Activated CD8-positive, alpha-beta T cell treated with anti-CD3 and anti-CD28 coated beads for 36 hours (primary cell): ENCODE measurements around the gene GJD3. TPM values are rescaled to one million over a fixed set of nuclear protein-coding genes. Genes with fewer than 3 reads are reported as not detected.
A peak's percentile ranks its signal among the peaks of the same experiment; 100 is the strongest.
"Not testable (repeated sequence)": the region's sequence is repeated elsewhere in the genome, so short reads cannot be mapped to it uniquely, and the experiment has no call there.

Source experiments
- ATAC-seq: fragments of 200-7000 bp; cut with Tn5 transposase; one replicate; pipeline ENCODE4 v1.10.0; 2021; ENCODE audit warnings: mild to moderate bottlenecking, moderate library complexity
- CTCF ChIA-PET: fragments of 350-600 bp; sonication (Branson Sonifier 250); formaldehyde crosslinking; loops from one replicate; lab custom pipeline; 2021; ENCODE audit warnings: antibody characterized with exemption; lab: Charles Lee
- POLR2A ChIA-PET: fragments of 350-600 bp; sonication (Branson Sonifier 250); formaldehyde crosslinking; loops from one replicate; lab custom pipeline; 2021; ENCODE audit warnings: antibody characterized with exemption; lab: Charles Lee
- DNase-seq: peaks from one replicate; pipeline ENCODE4 v3.0.0-alpha.2; 2020
- H3K27ac Mint-ChIP-seq: one replicate; pipeline ENCODE4 v1.8.0; 2021; ENCODE audit warnings: mild to moderate bottlenecking, mixed read lengths
- H3K27me3 Mint-ChIP-seq: one replicate; pipeline ENCODE4 v1.8.0; 2021; ENCODE audit warnings: mixed read lengths
- H3K36me3 Mint-ChIP-seq: one replicate; pipeline ENCODE4 v1.8.0; 2021; ENCODE audit warnings: low read depth, mixed read lengths
- H3K4me1 Mint-ChIP-seq: one replicate; pipeline ENCODE4 v1.8.0; 2021; ENCODE audit warnings: low read depth, mixed read lengths
- H3K4me3 Mint-ChIP-seq: one replicate; pipeline ENCODE4 v1.8.0; 2021; ENCODE audit warnings: mild to moderate bottlenecking, moderate library complexity, mixed read lengths
- H3K9me3 Mint-ChIP-seq: one replicate; pipeline ENCODE4 v1.8.0; 2021; ENCODE audit warnings: mixed read lengths
- intact Hi-C: fragments of 100-400 bp; cut with micrococcal nuclease; formaldehyde crosslinking; loops from one replicate; pipeline ENCODE4 v1.10.0; 2022
- total RNA-seq, 2 experiments: library from RNA; stranded (reverse); gene quantifications; one replicate each; pipeline ENCODE4 v1.2.3, GENCODE V29; 2021
- TF ChIP-seq, protein P1 (sequence below): fragments of 200-600 bp; IDR thresholded peaks from one replicate; pipeline ENCODE4 v1.8.0; 2022; ENCODE audit warnings: antibody characterized with exemption, mild to moderate bottlenecking

The GJD3 gene
- total RNA-seq, 2 experiments from 2014 or later: not detected

DNA sequence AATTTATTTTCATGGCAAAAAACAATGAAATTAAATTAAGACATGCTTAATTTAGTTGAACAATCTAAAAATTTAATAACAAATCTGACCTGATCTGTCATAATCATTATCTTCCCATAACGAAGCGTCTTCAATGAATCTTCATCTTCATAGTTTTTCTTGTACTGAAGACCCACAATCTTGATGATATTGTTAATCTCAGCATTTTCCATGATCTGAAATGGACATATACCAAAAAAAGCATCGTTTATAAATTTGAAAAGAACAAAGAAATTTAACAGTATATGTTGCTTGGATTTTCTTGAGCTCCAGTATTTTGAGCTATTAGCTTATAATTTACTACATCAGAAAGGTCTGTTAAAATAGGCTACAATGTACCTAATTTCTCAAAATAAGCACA is 42.9 kb upstream of the GJD3 start:
- no peaks in the 10 kb centered on the region for H3K9me3 Mint-ChIP-seq
- POLR2A ChIA-PET: interaction anchor here (0.7 to 1.9 kb wide), 5 partner anchors 10 to 126 kb away, joined by 3 to 5 read pairs (median 3); no protein-coding TSS in a partner anchor
- peaks cover 66% of the 10 kb centered on the region for H3K36me3 Mint-ChIP-seq
- ATAC-seq: no peak
- no peak overlapping the region for H3K4me3 Mint-ChIP-seq
- TF ChIP-seq, protein P1, sequence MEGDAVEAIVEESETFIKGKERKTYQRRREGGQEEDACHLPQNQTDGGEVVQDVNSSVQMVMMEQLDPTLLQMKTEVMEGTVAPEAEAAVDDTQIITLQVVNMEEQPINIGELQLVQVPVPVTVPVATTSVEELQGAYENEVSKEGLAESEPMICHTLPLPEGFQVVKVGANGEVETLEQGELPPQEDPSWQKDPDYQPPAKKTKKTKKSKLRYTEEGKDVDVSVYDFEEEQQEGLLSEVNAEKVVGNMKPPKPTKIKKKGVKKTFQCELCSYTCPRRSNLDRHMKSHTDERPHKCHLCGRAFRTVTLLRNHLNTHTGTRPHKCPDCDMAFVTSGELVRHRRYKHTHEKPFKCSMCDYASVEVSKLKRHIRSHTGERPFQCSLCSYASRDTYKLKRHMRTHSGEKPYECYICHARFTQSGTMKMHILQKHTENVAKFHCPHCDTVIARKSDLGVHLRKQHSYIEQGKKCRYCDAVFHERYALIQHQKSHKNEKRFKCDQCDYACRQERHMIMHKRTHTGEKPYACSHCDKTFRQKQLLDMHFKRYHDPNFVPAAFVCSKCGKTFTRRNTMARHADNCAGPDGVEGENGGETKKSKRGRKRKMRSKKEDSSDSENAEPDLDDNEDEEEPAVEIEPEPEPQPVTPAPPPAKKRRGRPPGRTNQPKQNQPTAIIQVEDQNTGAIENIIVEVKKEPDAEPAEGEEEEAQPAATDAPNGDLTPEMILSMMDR: no peak
- H3K4me1 Mint-ChIP-seq: peaks cover 8% of the 10 kb centered on the region
- H3K27ac Mint-ChIP-seq: no peak overlapping the region
- intact Hi-C loops: no loop called here
- no peaks in the 10 kb centered on the region for H3K27me3 Mint-ChIP-seq
- CTCF ChIA-PET: interaction anchor here (0.9 to 2.1 kb wide), 7 partner anchors 9 to 105 kb away, joined by 3 to 8 read pairs (median 3); partner anchors contain the start of gene TOP2A
- DNase-seq: no peak

DNA sequence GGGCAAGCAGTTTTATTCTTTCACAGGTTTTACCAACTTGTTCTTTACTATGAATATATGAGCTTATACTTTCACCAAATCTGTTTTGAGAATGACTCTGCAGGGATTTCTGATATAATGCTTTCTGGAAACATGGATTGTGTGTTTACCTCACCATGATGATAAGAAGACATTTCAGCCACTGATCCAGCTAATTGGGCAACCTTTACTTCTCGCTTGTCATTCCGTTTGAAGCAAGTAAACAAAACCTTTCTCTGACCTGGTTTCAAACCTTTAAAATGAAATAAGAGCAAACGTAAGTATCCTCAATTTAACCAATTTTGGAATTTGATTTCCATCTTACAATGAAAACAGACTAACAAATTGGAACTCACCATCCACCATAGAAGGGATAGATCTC is 39.5 kb upstream of the GJD3 start:
- Mint-ChIP-seq H3K4me3 (no peak overlapping the region), H3K27me3 (no peaks in the 10 kb centered on the region), H3K9me3 (no peaks in the 10 kb centered on the region), H3K36me3 (peaks cover 69% of the 10 kb centered on the region), H3K27ac (no peak overlapping the region), H3K4me1 (peaks cover 8% of the 10 kb centered on the region)
- no peak for ATAC-seq
- TF ChIP-seq, protein P1: no peak
- intact Hi-C loops: no loop called here
- no peak for DNase-seq
- ChIA-PET POLR2A (no interaction called here), CTCF (interaction anchor here (1.7 to 1.8 kb wide), 2 partner anchors 46 to 130 kb away, joined by 6 to 11 read pairs; no protein-coding TSS in a partner anchor)

DNA sequence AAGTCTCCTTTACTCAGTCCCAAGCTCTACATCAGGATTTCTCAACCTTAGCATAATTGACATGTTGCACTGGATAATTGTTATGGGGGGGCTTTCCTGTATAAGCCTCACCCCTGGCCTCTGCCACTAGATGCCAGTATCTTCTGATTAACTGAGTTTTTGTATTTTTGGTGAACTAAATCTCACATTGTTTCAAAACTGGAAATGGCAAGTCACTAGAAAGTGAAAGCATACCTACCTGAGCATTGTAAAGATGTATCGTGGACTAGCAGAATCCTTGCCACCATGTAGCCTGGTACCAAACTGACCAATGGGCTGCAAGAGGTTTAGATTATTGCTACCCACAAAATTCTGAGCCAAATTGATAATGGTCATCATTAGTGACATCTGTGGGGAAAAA is 38.1 kb upstream of the GJD3 start:
- intact Hi-C loops: no loop called here
- Mint-ChIP-seq H3K9me3 (no peaks in the 10 kb centered on the region), H3K36me3 (peaks cover 78% of the 10 kb centered on the region), H3K4me3 (no peak overlapping the region), H3K4me1 (peaks cover 8% of the 10 kb centered on the region), H3K27me3 (no peaks in the 10 kb centered on the region), H3K27ac (no peak overlapping the region)
- CTCF ChIA-PET: interaction anchor here (0.9 to 7.2 kb wide), 5 partner anchors 10 to 131 kb away, joined by 3 to 72 read pairs (median 6); partner anchors contain the start of gene TOP2A
- ATAC-seq (peak; percentile 27), DNase-seq (no peak)
- POLR2A ChIA-PET: interaction anchor here (0.9 to 1.7 kb wide), 3 partner anchors 12 to 43 kb away, joined by 3 to 6 read pairs (median 3); partner anchors contain the start of gene TOP2A
- TF ChIP-seq, protein P1: no peak

DNA sequence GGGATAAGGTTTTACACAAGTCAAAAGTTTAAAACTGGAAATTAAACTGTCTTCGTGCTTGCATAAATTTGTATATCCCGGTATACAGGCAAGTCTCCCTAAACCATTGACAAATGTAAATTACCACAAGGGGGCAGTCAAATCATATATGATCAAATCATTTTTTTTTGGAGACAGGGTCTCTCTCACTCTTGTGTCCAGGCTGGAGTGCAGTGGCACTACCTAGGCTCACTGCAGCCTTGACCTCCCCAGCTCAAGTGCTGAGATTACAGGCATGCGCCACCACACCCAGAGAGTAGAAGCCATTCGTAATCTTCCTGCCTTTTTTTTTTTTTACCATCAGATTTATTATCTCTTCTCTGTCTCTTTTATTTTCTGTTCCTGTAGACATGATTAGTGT is 34.6 kb upstream of the GJD3 start:
- ATAC-seq: peak; percentile 49
- H3K9me3 Mint-ChIP-seq: no peaks in the 10 kb centered on the region
- peaks cover 6% of the 10 kb centered on the region for H3K4me1 Mint-ChIP-seq
- DNase-seq: no peak
- no peak overlapping the region for H3K27ac Mint-ChIP-seq
- TF ChIP-seq, protein P1: peak; percentile 67
- ChIA-PET CTCF (interaction anchor here (0.6 to 7.2 kb wide), 13 partner anchors 10 to 417 kb away, joined by 3 to 72 read pairs (median 4); partner anchors contain the start of gene TOP2A), POLR2A (interaction anchor here (0.6 to 0.9 kb wide), 5 partner anchors 20 to 133 kb away, joined by 3 read pairs; no protein-coding TSS in a partner anchor)
- intact Hi-C loops: no loop called here
- H3K36me3 Mint-ChIP-seq: peaks cover 72% of the 10 kb centered on the region
- no peak overlapping the region for H3K4me3 Mint-ChIP-seq
- no peaks in the 10 kb centered on the region for H3K27me3 Mint-ChIP-seq

DNA sequence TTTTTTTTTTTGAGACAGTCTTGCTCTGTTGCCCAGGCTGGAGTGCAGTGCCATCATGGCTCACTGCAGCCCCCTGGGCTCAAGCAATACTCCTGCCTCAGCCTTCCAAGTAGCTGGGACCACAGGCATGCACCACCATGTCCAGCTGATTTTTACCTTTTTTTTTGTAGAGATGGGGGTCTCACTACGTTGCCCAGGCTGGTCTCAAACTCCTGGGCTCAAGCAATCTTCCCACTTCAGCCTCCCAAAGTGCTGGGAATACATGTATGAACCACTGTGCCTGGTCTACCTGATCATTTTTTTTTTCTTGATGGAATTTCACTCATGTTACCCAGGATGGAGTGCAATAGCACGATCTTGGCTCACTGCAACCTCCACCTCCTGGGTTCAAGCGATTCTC is 22.0 kb upstream of the GJD3 start:
- CTCF ChIA-PET, POLR2A ChIA-PET, DNase-seq, intact Hi-C loops, H3K4me3 Mint-ChIP-seq, ATAC-seq, H3K27ac Mint-ChIP-seq, H3K27me3 Mint-ChIP-seq, H3K4me1 Mint-ChIP-seq, H3K9me3 Mint-ChIP-seq: not testable (repeated sequence)
- peaks cover 38% of the 10 kb centered on the region for H3K36me3 Mint-ChIP-seq
